SIG-M5 treated with dmso at 0.1 percent for 504 hours (cell line): ENCODE data around the gene ULK4.
"Not testable (repeated sequence)": the region's sequence is repeated elsewhere in the genome, so short reads cannot be mapped to it uniquely, and the experiment has no call there.

Source experiments
- DNase-seq: peaks from one replicate; lab custom pipeline; 2025; ENCODE audit not compliant: unreplicated experiment; lab: John Stamatoyannopoulos, UW

Gene ULK4

DNA sequence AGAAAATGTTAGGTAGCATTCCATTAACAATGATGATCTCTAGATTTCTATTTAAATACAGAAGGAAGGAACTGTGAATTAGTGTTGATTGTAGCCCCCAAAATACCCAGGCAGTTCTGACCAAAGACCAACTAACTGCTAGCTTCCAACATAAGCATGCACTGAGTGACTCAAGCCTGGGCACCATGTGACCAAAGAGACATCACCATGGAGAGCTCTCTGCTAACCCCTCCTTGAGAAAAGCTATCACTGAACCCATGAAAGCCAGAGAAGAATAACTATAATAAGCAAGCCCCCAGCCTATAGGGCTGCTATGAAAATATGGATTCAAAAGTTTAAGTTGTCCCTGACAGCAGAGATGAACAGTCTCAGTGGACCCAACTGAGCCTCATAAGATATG is 310.2 kb downstream of the ULK4 start:
- no peak for DNase-seq

DNA sequence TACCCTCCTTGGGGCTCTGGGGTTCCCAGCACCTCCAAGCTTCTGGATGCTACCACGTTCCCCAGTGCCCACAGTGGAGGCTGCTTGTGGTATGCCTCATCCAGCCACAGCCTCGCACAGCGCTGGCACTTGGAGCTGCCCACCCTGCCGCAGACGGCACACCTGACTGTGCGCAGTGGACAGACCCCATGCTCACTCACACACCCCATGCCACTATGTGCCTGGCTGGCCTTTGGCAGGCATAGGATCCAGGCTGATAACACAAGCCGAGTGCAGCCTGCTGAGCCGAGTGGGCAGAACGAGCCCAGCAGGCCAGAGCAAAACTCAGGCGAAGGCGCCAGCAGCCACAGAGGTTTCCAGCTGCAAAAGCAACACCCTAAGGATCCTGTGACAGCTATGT is 311.5 kb downstream of the ULK4 start:
- no peak for DNase-seq

DNA sequence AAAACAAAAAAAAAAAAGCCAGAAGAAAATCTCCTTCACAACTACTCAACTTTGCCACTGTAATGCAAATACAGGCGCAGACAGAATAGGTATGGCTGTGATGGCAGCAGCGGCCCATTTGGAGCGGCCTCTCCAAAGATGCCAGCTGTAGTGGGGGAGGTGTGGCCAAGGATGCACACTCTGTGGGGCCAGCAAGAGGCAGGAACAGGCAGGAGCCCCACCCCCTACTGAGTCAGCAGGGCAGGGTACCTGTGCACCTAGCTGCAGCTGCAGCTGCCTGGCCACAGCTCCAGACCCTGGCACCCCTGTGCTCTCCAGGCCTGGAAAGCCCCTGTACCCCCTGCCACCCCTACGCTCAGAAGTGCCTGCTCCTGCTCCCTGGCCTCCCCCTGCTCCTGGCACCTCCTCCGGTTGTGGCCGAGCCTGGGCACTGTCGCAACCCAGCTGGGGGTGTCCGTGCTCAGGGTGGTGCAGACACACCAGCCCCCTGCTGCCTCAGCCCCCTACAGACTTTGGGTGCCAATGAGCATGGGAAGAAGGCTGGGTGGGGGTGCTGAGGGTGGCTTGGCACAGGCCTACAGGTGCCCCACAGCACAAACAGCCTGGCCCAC is 312.7 kb downstream of the ULK4 start:
- no peak for DNase-seq

DNA sequence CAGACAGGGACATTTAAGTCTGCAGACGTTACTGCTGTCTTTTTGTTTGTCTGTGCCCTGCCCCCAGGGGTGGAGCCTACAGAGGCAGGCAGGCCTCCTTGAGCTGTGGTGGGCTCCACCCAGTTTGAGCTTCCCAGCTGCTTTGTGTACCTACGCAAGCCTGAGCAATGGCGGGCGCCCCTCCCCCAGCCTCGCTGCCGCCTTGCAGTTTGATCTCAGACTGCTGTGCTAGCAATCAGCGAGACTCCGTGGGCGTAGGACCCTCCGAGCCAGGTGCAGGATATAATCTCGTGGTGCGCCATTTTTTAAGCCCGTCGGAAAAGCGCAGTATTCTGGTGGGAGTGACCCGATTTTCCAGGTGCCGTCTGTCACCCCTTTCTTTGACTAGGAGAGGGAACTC is 314.2 kb downstream of the ULK4 start:
- not testable (repeated sequence) for DNase-seq

DNA sequence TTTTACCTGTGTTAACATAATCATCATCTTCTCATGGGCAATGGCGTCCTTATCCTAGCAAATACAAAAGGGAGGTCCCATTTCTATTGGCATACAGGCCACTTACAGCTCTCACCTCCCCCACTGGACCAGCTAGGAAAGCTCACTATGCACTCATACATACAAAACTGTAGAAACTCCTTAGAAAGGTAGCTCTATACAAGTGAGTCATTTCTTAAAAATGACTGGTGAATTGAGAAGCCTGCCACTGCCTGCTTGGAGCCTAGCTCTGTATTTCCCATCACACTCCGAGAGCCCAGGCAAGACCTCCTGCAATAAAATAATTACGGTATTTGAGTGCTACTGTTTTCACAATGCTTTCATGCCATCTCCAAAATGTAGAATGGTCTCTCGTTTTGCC is 321.8 kb downstream of the ULK4 start:
- DNase-seq = no peak

DNA sequence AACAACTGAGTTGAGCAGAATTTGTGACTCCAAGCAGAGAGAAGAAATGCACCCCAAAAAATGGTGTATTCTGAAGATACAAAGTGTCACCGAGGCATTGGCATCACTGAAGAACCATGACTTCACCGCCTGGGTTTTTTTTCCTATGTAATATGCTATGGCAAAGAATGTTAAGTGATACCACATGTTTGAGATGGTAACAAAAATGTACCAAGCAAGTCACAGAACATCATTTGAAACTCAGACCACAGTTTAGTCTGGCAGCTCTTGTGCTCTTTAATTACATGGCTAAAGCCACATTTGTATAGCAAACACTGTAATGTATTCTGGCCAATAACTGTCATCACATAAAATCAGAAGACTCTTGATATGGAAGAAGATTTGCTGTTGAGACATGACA is 323.5 kb downstream of the ULK4 start:
- DNase-seq = no peak

DNA sequence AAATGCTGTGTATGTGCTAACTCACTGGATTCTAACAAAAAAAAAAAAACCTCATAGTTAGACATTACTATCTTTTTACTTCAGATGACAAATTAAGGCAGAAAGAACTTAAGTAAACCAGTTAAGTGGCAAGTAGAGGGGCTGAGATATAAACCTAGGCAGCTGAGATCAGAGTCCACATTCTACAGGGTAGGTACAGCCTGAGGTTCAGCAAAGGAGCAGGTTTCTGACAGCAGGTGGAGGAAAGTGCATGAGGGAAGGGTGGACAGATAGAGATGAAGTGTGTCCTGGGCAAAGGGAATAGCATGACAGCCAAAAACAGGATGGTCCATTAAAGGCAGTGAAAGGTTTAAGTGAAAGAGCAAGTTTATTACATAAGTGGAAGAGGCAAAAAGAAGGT is 329.2 kb downstream of the ULK4 start:
- DNase-seq = no peak

DNA sequence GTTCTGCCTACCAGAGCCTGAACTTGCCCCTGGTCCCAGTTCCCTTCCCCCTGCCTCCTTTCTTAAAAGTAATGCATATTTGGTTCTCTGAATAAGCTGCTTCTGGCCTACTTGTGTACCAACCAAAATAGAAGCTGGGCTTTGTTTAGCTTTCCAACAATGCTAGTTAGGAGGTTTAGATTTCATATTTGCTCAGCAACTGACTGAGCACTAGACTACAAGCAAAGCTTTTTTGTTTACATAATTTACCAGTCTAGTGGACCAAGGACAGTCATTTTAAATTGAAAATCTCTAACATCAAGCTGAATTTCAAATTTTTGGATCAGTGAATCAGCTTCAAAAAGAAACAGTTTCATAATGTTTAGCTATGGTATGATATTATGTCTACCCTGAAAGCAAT is 331.2 kb downstream of the ULK4 start:
- no peak for DNase-seq

DNA sequence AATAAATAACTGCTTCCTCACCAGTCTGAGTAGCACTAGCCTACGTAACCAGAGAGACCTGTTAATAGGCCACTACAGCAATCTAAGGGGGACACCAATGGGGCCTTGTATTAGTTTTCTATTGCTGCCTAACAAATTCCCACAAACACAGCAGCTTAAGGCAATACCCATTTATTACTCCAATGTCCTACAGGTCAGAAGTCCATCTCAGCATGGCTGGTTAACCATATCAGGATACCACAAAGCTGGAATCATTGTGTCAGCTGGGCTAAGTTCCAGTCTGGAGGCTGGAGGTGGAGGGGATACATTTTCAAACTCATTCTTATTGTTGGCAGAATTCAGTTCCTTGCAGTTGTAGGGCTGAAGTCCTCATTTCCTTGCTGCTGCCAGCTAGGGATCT is 331.9 kb downstream of the ULK4 start:
- DNase-seq = no peak

DNA sequence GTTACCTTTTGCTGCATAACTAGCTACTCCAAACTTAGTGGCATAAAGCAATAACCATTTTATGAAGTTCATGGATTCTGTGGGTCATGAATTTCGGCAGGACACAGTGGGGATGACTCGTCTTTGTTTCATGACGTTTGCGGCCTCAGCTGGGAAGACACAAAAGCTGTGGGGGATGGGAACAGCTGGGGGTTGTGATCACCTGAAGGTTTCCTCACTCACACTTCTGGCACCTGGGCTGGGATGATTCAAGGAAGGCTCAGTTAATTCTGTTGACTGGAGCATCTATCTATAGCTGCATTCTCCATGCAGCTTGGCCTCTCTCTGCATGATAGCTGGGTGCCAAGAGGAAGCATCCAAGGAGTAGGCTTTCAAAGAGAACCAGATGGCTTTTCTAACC is 332.8 kb downstream of the ULK4 start:
- no peak for DNase-seq

DNA sequence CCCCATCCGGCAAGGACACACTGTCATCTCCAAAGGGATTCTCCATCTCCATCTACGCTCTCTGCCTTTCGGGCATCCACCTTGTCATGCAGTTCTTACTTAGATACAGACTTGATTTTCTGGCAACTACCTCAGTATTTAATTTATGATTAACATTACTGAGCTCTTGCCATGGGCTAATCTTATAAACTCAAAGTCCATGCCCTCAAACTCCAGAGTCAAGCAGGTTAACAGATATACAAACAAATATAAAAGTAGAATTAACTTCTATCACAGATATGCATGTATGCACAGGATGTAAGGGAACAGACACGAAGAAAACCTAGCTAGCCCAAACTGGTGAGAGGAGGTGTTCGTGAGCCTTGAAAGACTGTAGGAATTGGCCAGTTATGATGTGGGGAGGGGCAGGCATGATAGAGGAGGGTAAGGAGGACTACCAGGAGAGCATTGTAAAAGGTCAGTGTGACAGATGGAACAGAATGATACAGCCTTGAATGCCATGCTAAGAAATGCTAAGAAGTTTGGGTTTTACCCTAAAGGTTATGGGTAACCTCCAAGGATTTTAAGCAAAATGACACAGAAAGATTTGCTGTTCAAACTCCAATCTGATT is 334.3 kb downstream of the ULK4 start:
- DNase-seq = no peak

DNA sequence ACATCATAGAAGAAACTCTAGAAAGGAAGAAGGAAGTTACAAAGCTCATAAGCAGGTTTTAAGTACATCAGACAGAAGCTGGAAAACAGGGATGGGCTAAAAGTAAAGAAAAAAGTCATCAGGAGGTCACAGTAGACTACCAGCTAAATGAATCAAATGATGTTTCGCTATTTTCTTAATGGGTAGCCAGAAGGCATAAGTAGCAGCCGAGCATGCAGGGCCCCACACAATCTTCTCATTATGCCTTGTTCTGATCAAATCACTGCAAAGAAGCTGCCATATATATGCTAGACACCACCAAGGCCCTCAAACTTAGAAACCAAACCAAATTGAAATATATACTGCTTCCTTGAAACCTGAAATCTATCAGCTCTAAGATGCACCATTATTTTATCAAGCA is 349.1 kb downstream of the ULK4 start:
- DNase-seq = no peak

DNA sequence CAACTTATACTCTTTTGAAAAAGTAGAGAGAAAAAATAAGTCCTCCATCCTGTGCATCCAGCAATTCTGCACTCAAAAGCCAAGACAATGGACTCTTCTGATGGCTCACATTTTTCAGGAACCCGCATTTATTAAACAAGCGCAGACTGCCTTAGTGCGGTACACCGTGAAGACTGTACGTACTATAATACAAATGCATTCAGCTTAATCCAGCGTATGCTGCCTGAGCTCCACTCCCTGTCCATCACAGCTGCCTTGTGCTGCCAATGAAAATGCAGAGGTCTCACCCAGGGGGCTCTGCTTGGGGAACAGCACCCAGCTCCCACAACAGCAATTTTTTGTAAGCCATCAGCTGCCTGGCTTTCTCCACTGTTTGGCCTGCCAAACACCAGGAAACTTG is 350.9 kb downstream of the ULK4 start:
- DNase-seq = no peak

DNA sequence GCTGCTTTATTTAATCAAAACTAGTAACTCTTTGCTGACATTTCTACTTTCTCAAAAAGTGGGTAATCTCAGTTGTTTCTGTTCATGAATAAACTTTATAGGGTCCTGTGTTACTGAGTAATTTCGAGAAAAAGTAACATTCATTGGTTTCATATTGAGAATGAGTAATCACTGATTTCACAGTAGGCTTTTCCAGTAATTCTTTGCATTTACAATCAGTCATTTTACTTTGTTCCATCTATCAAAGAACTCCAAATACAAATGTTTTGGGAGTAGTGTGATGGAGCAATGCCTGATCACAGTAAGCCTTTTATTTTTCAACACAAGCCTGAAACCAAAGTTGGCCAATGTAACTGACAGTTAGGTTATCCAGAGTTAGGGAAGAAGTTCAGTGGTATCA is 353.6 kb downstream of the ULK4 start:
- no peak for DNase-seq

DNA sequence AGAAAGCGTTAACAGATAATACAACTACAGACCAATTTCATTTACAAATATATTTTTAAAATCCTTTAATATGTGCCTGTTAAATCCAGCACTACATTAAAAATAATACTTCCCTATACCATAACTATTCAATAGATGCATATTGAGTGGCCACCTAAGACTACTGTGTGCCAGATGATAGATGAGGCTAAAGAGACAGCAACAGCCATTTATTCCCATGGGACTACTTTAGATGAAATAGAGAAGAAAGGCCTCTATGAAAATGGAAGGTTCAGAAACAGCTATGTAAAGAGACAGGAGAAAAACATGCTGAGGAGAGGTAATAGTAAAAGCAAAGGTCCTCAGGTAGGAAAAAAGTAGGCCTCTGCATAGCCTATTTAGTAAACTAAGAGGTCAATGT is 358.1 kb downstream of the ULK4 start:
- DNase-seq = no peak

DNA sequence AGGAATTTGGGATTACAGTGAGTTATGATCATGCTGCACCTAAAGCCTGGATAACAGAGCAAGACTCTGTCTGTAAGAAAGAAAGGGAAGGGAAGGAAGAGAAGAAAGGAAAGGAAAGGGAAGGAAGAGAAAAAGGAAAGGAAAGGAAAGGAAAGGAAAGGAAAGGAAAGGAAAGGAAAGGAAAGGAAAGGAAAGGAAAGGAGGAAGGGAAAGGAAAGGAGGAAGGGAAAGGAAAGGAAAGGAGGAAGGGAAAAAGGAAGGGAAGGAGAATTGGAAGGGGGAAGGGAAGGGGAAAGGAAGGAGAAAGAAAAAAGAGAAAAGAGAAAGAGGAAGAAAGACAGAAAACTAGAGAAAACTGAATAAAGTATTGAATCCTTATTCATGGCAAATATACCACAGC is 359.8 kb downstream of the ULK4 start:
- no peak for DNase-seq

DNA sequence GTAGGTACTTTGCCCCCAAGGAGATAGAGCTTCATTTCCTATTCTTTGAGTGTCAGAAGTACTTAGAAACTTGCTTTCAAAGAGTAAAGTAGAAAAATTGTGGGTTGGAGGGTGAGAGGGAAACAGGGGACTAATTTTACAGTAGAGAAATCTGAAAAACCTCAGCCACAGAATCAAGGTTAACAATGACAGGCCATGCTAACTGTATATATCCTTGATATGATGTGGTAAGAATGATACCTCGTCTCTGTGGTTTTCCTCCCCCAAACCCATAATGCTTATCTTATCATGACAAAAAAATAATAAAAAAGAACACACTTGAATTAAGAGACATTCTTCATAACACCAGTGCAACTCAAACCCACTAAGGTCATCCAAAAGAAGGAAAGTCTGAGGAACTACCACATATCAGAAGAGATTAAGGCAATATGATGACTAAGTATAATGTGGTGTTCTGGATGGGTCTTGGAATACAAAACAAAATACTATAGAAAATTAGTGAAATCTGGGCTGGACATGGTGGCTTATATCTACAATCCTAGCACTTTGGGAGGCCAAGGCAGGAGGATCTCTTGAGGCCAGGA is 360.4 kb downstream of the ULK4 start:
- no peak for DNase-seq

DNA sequence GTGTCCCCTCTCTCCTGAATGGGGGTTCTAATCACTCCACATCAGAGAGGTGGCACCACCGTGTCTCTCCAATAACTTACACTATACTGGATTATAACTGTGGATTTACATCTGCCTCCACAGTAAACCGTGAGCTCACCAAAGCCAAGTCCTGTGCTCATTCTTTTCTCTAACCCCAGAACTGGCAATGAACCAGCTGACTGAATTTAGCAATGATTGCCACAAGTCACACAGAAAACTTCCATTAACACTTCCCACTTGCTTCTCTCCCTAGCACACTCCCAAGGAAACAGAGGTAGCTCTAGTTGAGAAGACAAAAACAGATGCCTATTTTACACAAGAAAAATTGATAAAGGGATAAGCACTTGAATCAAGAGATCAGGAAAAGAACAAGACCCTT is 361.3 kb downstream of the ULK4 start:
- DNase-seq = no peak

DNA sequence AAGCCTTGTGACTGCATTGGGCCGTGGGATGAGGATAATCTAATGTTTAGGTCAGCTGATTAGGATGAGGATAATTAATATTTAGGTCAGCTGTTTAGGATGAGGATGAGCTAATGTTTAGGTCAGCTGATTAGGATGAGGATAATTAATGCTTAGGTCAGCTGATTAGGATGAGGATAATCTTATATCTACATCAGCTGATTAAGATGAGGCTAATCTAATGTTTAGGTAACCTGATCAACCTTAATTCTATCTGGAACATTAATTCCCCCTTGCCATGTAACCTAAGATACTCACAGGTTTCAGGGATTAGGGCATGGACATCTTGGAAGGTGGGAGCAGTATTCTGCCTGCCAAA is 362.8 kb downstream of the ULK4 start:
- DNase-seq = no peak

DNA sequence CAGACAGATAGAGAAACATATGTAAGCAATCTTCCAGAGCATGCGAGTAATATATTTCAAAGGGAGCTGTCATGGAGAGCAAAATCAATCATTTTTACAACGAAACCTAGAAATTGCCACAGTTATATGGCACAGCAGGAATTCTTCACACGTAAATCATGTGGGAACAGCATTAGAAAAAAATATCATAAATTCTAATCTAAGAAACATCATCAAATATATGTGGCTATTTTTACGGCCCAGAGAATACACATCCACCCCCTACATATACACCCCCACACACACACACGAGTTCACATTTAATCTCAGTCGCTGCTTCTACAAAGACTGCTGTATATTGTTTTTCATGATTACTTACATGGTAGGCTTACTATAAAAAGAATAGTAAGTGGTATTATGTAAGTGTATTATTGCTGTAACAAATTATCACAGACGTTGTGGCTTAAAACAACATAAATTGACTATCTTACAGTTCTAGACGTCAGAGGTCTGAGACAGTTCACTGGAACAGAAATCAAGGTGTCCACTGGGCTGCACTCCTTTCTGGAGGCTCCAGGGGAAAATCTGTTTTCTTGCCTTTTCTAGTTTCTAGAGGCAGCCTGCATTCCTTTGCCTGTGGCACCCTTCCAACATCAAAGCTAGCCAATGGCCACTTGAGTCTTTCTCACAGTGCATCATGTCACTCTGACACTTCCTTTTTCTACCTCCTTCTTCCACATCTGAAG is 363.3 kb downstream of the ULK4 start:
- DNase-seq = no peak

DNA sequence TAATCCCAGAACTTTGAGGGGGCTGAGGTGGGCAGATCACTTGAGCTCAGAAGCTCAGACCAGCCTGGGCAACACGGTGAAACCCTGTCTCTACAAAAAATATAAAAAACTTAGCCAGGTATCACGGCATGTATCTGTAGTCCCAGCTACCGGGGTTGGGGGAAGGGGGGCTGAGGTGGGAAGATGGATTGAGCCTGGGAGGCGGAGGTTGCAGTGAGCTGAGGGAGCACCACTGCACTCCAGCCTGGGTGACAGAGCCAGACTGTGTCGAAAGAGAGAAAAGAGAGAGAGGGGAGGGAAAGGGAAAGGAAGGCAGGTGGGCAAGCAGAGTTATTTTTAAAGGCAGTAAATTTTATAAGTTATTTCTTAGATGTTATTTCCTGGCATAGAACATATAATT is 368.1 kb downstream of the ULK4 start:
- no peak for DNase-seq

DNA sequence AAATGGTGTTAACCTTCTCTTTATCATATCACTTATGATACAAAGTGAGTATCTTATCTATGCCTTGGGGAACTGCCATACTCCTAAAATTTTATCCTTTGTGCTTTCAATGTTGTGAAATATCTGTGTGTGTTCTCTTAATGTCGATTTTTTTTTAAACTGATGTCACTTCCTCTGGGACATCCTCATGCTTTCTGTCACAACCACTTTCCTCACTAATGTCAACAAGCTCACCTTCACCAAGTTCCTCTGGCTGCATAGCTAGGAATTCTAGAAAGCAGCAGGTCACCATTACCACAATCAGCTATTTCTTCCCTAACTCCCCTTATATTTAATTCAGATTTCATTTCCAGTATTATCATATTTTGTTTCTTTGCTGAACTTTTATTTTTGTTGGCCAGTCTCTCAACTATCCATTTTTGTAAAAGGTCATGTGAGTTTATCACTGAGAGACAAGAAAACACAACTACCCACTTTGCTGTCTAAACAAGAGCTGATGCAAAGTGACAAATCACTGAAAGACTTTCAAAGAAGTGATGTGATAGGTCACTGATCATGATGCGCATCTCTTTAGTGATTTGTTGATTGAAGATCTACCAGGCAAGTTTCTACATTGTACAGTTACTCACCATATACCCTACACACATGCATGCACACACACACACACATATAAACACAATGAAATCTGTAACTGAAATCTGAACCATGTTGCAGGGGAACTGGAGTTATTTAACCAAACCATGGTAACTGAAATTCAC is 369.0 kb downstream of the ULK4 start:
- no peak for DNase-seq
